UCSD-AML1 (cell line): ENCODE measurements around the gene C3orf20.
A peak's percentile ranks its signal among the peaks of the same experiment; 100 is the strongest.
"Not testable (repeated sequence)": the region's sequence is repeated elsewhere in the genome, so short reads cannot be mapped to it uniquely, and the experiment has no call there.

ENCODE experiments used
- DNase-seq: peaks from one replicate; lab custom pipeline; 2025; ENCODE audit not compliant: unreplicated experiment; lab: John Stamatoyannopoulos, UW

The C3orf20 gene

DNA sequence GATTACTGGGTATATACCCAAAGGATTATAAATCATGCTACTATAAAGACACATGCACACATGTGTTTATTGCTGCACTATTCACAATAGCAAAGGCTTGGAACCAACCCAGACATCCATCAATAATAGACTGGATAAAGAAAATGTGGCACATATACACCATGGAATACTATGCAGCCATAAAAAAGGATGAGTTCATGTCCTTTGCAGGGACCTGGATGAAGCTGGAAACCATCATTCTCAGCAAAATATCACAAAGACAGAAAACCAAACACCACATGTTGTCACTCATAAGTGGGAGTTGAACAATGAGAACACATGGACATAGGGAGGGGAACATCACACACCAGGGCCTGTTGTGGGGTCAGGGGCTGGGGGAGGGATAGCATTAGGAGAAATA is 78.0 kb downstream of the C3orf20 start:
- DNase-seq, result not testable (repeated sequence)

DNA sequence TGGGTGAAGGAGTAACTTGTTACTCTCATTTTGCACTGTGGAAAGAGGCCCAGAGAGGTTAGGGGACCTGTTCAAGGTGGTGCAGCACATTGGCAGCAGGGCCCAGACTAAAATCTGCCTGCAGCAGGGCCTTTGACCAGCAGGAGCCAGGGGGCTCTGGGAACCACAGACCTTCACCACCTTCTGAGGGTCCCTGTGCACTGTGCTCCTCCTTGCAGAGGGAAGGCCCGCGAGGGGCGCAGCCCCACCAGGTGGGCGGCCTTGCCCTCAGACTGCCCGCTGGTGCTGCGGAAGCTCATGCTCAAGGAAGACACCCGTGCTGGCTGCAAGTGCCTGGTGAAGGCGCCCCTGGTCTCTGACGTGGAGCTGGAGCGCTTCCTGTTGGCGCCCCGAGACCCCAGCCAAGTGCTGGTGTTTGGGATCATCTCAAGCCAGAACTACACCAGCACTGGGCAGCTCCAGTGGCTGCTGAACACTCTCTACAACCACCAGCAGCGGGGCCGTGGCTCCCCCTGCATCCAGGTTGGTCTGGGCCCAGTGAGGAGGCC is 82.3 kb downstream of the C3orf20 start:
- DNase-seq, result no peak

DNA sequence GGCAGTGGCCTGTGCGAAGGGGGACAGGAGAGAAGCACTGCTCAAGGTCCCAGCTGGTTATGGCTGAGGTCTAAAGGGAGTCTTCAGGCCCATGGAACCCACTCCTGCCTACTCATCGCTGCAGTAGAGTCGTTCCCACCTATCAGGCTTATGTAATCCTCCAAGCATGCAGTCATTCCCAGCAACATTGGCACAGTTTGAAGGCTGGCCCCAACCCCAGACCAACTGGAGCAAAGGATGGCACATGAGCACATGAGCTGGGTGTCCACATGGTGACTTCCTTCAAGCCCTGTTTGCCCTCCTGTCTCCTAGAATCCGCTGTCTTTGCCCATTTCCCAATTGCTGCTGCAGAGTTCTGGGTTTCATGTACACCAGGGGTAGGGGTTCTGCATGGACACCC is 83.4 kb downstream of the C3orf20 start:
- no peak for DNase-seq

DNA sequence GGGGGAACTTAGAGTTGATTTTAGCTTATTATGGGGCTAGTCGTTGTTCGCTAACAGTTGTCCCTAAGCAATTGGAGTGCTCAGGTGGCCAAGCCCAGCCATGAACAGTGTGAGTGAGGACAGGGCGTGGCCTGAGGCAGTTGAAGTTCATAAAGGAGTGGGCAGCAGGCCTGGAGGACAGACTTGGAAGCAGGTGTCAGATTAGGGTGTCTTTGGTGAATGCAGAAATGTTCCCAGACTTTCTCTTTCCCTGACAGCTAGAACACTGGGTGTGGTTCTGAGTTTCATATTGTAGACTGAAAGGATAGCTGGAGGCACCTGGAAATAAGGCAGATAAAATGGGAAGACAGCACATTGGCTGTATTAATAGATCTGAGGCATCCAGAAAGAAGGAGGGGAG is 84.0 kb downstream of the C3orf20 start:
- no peak for DNase-seq

DNA sequence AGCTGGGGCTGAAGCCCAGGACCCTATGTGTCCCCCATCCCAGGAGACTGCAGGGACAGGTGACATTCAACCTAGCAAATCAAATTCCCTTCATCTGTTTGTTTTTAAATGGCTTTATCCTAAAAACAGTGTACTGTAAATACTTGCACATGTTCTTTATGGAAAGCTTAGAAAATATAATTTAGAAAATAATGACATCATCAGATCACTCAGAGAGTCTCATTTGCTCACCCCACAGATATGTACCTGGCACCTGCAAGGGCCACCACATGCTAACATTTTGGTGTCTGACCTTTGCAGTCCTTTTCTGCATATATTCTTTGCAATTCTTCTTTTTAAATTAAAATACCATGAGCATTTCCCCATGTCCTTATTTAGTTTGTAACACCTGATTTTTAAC is 85.2 kb downstream of the C3orf20 start:
- DNase-seq, result no peak

DNA sequence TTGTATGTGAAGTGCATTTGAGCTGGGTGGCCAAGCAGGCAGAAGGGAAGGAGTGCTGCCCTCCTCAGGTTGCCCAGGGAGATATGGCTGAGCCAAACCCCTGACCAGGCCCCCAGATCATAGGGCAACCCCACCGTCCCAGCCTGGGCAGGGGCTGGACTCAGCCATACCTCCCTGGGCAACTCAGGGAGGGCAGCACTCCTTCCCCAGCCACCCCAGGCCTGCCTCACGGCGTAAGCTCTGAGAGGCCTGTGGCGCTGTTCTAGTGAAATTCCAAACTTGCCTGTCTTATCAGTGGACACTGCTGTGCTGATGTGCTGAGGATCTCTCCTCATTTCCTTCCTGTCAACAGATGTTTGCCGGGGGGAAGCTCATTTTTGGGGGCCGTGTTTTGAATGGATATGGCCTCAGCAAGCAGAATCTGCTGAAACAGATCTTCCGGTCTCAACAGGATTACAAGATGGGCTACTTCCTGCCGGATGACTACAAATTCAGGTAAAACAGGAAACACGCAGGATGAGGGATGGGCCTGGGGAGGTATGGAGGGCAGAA is 86.3 kb downstream of the C3orf20 start:
- DNase-seq, result peak; percentile 70

DNA sequence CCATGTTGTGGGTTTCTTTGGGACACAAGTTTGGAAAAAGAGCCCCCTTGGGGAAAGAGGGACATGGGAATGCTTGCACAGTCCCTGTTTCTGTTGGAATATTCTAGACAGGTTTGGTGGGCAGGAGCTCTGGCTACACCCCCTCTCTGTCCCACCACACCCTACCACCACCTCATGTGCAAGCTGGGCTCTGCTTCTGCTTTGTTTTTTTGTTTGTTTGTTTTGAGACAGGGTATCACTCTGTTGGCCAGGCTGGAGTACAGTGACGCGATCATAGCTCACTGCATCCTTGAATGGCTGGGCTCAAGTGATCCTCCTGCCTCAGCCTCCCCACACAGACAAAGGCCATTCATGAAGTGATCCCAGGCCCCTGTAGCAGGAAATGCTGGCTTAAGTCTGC is 86.9 kb downstream of the C3orf20 start:
- DNase-seq, result no peak

DNA sequence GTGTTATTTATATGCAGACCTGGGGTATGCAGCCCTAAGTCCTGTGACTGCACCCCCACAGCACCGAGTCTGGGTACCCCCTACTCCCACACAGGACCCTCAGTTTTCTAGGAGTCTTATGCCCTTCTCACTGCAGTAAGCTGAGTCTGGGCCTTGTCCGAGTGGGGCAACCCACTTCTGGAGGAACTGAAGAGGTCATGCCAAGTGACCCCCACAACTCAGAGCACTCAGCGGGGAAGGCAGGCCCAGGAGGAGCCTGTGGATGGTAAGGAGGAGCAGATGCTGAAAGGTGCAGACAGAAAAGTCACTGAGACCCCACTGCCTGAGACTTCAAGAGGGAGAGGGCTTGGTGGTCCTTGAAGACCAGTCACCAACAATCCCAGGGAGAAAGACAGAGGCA is 87.8 kb downstream of the C3orf20 start:
- no peak for DNase-seq

DNA sequence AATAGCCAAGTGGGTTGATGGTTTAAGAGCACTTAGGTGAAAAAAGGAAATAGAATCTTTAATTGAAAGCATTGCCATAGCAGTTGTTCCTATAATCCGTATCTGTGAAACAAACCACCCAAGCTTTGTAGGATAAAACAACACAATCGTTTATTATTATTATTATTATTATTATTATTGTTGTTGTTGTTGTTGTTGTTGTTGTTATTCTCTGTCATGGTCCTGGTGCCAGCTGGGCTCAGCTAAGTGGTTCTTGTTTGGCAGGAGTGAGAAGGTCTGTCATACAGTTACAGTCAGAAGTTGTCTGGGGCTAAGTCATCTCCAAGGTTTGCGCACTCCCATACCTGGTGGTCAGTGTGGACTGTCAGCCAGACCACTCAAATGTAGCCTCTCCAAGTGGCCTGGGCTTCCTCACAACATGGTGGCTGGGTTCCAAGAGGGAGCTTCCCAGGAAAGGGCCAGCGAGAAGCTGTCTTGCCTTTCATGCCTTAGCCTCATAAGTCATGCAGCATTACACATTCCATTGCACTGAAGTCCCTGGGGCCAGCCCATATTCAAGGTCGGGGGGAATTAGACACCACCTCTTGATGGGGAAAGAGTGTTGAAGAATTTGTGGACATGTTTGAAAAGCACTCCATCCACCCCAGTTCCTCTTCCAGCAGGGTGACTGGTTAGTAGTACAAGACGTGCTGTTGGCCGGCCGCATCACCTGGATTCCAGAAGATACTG is 89.6 kb downstream of the C3orf20 start:
- no peak for DNase-seq

DNA sequence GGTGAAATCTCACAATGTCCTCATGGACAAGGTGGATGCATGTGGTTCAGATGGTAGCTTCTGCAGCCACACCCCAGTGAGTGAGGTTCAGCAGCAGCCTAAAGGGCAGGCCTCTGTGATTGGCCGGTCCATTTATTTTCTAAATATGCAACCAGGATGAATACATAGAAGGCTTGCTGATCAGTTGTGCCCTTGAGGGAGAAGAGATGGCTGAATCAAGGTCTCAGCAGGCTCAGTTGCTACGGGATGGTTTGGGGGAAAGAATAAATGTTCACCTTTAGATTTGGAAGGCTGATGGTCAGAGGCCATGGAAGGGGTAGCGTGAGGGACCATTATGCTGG is 90.1 kb downstream of the C3orf20 start:
- no peak for DNase-seq

DNA sequence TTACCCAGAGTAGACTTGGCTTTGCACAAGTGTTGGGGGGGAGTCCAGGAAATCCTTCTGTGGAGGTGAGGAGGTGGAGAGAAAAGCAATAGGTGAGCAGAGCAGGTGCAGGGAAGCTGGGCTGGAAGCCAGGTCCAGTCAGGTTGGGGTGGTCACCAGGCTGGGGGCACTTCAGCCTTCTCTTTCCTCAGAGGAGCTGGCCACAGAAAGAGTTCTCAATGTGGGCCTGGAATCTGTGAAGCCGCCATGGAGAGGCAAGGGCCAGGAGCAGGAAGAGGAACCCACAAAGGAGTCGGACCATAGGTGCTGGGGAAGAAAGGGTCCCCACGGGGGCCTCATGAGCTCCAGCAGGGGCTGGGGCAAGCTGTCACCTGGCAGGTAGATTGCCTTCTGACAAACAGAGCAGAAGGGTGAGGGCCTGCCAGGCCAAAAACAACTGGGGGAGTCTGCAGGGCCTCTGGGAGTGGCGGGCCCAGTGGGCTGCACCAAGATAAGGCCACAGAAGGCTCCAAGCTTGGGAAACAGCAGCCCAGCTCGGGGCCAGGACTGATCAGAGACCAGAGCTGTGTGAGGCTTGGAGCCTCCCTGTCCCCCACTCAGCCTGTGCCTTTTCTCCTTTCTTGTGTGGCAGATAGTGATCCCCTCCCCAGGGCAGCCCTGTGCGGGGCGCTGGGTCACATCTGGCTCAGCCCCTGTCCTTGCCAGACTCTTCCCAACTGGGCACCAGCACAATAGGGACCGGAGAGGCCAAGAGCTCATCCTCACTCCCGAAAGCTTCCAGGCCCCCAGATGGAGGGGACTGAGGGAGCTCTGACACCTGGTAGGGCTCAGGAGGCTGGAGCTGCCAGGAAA is 90.9 kb downstream of the C3orf20 start:
- DNase-seq, result no peak

DNA sequence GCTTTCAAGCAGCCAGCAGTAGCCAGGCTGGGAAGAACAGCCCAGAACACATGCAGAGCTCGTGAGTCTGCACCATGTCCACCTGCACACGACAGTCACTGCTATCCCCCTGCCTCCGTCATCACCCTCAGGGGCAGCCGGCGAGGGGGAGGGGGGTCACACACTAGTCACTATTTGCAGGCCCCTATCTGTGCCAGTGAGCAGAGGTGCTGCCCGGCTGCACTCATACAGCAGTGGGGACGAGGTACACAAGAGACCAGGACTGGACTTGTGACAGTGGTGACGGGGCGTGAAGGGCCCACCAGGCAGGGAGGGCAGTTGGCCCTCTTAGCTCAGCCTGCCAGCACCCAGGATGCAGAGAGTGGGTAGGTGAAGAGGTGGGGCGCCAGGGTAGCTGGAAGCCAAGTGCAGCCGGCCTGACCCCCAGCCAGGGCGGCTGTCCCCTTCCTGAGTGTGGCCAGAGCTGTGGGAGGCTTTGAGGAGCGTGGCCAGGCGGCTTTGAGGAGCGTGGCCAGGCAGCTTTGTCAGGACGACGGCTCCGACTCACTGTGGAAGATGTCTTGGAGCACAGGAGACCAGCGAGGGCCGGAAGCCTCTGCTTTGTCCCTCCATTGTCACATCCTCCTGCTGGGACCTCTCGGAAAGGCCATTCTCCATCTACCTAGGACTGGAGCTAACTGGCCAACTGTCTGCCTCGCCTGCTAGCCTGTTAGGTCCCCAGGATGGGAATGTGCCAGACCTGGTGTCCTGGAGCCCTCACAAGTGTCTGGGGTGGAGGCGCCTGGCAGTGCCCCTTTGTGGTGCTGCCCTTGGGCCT is 91.7 kb downstream of the C3orf20 start:
- DNase-seq, result no peak

DNA sequence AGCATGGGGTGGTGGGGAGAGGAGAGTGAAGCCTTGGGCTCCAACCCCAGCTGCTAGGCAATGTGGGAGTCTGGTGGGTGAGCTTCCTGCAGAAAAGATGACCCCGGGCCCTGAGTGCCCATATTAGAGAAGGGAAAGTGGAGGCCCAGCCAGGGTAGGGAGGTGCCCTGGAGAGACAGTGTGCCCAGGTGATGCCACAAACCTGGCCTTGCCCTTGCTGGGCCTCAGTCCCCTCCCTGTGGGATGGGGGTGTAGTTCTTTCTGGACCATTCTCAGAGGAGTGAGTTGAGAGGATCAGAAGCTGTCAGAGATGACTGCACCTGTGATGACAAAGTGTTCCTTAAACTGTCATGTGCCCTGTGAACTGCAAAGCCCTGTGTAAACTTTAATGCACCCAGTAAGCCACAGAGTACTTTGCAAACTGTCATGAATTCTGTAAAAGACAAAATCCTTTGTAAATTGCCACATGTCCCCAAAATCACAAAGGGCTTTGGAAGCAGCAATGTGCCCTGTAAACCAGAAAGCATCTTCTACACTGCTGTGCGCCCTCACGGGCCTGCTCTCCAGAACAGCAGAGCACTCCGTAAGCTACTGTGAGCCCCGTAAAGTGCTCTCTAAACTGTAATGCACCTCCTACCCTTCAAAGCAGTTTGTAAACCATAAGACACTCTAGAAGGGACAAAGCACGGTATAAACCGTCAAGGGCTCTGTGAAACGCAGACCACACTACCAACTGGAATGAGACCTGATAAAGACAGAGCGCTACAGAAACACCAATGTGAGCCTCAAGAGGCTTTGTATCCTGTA is 92.5 kb downstream of the C3orf20 start:
- no peak for DNase-seq

DNA sequence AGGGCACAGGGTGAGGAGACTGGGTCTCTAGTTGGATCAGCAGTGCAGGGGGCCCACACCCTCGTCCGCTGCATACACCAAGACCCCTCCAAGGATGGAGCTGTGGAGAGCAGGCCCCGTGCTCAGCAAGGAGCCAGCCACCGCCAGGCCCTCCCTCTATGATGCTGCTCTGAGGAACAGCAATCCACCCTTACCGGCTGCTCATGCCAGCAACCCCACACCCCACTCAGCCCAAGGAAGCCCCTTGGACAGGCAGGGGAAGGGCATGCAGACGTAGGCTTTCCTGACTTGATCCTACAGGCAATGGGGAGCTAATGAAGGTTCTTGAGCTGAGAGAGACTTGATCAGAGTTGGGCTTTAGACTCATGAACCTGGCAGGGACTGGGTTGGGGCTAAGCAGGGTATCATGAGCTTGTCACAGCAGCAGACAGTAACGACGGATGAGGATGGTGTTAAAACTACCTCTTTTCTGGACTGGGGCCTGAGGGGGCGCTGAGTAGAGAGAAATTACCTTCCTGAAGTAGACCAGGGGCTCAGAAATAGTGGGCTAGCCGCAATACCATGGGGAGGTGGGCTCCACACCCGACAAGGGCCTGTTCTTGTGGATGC is 93.3 kb downstream of the C3orf20 start:
- DNase-seq, result no peak

DNA sequence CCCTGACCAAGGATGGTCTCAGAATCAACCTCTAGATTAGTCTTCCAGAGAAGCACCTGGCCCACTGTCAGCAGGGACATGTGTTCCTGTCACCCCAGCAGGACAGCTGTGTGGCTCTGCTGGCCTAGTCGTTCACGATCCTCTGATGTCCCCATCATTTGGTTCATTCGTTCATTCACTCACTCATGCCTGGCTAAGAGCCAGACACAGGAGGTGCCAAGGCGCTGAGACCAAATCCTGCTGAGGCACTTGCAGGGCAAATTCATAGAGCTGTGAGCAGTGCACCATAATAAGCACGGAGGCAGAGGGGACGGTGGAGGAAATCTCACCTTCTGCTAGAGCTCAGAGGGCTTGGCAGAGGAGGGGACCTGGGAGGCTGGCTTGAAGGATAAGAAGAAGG is 93.9 kb downstream of the C3orf20 start:
- no peak for DNase-seq

DNA sequence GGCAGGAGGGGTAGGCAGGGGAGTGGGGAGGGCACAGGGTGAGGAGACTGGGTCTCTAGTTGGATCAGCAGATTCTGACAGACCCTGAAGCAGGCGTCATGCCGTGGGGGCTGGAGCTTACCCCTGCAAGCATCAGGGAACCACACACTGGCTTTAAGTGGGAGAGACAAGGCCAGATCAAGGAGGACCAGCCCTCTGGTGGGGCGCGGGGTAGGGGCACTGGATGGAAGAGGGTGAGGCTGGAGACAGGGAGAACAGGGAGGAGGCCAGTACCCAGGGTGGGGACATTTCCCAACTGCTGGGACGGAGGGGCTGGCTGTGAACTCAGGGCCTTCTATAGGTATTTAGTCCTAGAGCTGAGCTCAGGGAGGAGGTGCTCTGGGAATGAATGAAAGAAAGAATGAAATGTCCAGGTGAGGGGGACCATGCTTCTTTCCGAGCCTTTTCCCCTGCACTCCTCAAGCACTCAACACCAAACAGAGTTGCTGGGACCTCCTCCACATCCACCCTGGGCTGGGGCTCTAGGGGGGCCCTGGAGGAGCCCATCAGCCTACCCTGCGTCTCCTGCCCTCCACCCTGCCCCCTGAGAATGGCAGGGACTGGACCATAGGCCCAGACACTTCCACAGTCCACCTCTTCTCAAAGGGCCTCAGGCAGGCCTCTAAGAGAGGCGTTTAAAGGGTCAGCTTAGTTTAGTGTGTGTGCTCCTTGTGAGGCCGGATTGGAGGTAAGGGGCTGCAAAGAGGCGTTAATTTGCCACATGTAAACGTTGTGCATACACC is 94.8 kb downstream of the C3orf20 start:
- DNase-seq, result no peak

DNA sequence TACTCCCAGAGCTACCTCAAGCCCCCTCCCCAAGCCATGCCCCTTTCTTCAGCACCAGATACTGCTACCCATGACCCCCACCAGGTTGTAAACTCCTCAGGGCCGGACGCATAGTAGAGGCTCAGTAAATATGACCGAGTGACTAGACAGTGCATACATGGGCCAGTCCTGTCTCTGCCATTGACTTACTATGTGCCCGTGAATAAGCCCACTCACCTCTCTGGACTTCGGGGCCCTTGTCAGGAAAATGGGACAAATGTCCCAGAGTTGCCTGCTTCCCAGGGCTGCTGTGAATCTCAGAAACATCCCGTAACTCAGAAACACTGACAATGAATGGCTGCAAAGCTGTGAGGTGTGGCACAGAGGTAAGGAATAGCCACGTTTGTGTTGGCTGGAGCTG is 95.7 kb downstream of the C3orf20 start:
- no peak for DNase-seq

DNA sequence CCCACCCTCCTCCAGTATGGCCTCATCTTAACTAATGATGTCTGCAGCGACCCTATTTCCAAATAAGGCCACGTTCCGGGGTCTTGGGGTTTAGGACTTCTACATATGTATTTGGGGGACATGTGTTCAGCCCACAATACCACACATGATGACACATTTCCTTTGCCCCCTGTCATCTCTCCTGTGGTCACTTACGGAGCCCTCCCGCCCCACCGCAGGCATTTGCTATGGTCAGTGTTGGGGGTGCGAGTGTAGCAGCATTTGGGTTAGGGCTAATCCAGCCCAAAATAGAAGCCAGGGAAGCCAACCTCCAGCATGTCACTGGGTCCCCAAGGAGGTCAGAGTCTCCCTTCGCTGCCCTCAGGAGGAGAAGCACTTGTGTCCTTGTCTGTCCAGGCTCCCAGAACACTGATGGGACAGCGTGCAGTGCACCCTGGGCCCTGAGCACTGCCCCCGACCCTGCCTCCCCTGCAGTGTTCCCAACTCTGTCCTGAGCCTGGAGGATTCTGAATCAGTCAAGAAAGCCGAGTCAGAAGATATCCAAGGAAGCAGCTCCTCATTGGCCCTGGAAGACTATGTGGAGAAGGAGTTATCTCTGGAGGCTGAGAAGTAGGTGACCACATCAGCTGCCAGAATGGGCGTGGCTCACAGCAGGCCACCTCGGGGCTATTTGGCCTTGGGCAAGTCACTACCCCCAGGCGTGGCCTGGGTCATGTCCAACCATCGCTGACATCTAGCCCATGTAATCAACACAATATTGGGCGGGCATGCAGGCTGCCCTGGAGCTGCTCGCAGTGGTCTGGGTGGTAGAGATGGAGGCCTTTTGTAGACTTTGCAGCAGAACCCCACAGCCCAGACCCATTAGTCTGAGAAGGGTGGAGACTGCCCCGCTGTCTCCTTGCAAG is 96.9 kb downstream of the C3orf20 start:
- DNase-seq, result no peak
